Measurements from ENCODE around the gene CHCHD5. TPM values are rescaled to one million over a fixed set of nuclear protein-coding genes. Genes with fewer than 3 reads are reported as not detected.

Gene CHCHD5
- total RNA-seq, 2 experiments from 2014 or later, result 33.5 to 33.6 TPM

- ChIA-PET POLR2A (no interaction called here), CTCF (interaction anchor here (1.0 to 1.4 kb wide), 2 partner anchors 13 to 157 kb away, joined by 3 read pairs; no protein-coding TSS in a partner anchor)
- Mint-ChIP-seq H3K9me3 (no peaks in the 10 kb centered on the region), H3K4me1 (no peaks in the 10 kb centered on the region), H3K27me3 (no peaks in the 10 kb centered on the region), H3K4me3 (no peak overlapping the region), H3K36me3 (ENCODE audit: low read depth) (peaks cover 66% of the 10 kb centered on the region), H3K27ac (no peak overlapping the region)
- no peak for DNase-seq
Measured at GRCh38 chr2:112572005-112572404, 12.4 kb upstream of the CHCHD5 start.

GRCh38 chr2:112577756-112578155, 6.7 kb upstream of the CHCHD5 start:
- no peaks in the 10 kb centered on the region for H3K27me3 Mint-ChIP-seq
- peaks cover 29% of the 10 kb centered on the region for H3K36me3 Mint-ChIP-seq (ENCODE audit: low read depth)
- POLR2A ChIA-PET, result no interaction called here
- H3K4me3 Mint-ChIP-seq, result no peak overlapping the region
- CTCF ChIA-PET, result interaction anchor here (1.2 kb wide), 1 partner anchor 92 kb away, joined by 3 read pairs; no protein-coding TSS in a partner anchor
- no peaks in the 10 kb centered on the region for H3K9me3 Mint-ChIP-seq
- H3K27ac Mint-ChIP-seq, result no peak overlapping the region
- DNase-seq, result no peak
- peaks cover 9% of the 10 kb centered on the region for H3K4me1 Mint-ChIP-seq

GRCh38 chr2:112579241-112579640, 5.2 kb upstream of the CHCHD5 start:
- no peak for DNase-seq
- H3K4me3 Mint-ChIP-seq, result no peak overlapping the region
- ChIA-PET POLR2A (no interaction called here), CTCF (no interaction called here)
- no peak overlapping the region for H3K27ac Mint-ChIP-seq
- peaks cover 23% of the 10 kb centered on the region for H3K4me1 Mint-ChIP-seq
- H3K36me3 Mint-ChIP-seq (ENCODE audit: low read depth), result peaks cover 24% of the 10 kb centered on the region
- no peaks in the 10 kb centered on the region for H3K27me3 Mint-ChIP-seq
- H3K9me3 Mint-ChIP-seq, result peaks cover 2% of the 10 kb centered on the region

GRCh38 chr2:112580084-112580483, 4.3 kb upstream of the CHCHD5 start:
- POLR2A ChIA-PET, result no interaction called here
- H3K4me1 Mint-ChIP-seq, result peaks cover 27% of the 10 kb centered on the region
- H3K27ac Mint-ChIP-seq, result no peak overlapping the region
- no peak overlapping the region for H3K4me3 Mint-ChIP-seq
- no peak for DNase-seq
- peaks cover 20% of the 10 kb centered on the region for H3K36me3 Mint-ChIP-seq (ENCODE audit: low read depth)
- H3K27me3 Mint-ChIP-seq, result no peaks in the 10 kb centered on the region
- CTCF ChIA-PET, result interaction anchor here (0.5 kb wide), 1 partner anchor 43 kb away, joined by 3 read pairs; no protein-coding TSS in a partner anchor
- peaks cover 2% of the 10 kb centered on the region for H3K9me3 Mint-ChIP-seq

- Mint-ChIP-seq H3K36me3 (ENCODE audit: low read depth) (peaks cover 14% of the 10 kb centered on the region), H3K27ac (peak overlapping the region; percentile 74), H3K9me3 (peaks cover 2% of the 10 kb centered on the region), H3K4me1 (peaks cover 40% of the 10 kb centered on the region), H3K4me3 (no peak overlapping the region), H3K27me3 (no peaks in the 10 kb centered on the region)
- peak; percentile 57 for DNase-seq
- ChIA-PET POLR2A (no interaction called here), CTCF (interaction anchor here (0.7 to 1.9 kb wide), 6 partner anchors 8 to 461 kb away, joined by 3 to 5 read pairs (median 4); no protein-coding TSS in a partner anchor)
Measured at GRCh38 chr2:112582314-112582746, 2.1 kb upstream of the CHCHD5 start.

GRCh38 chr2:112583497-112584133, 794 bp upstream of the CHCHD5 start:
- H3K4me1 Mint-ChIP-seq, result peaks cover 40% of the 10 kb centered on the region
- POLR2A ChIA-PET, result no interaction called here
- CTCF ChIA-PET, result interaction anchor here (0.8 to 1.9 kb wide), 11 partner anchors 8 to 462 kb away, joined by 3 to 5 read pairs (median 4); no protein-coding TSS in a partner anchor

GRCh38 chr2:112584891-112585250, 462 bp downstream of the CHCHD5 start:
- Mint-ChIP-seq H3K9me3 (peaks cover 2% of the 10 kb centered on the region), H3K27ac (peak overlapping the region; percentile 99), H3K36me3 (ENCODE audit: low read depth) (peaks cover 19% of the 10 kb centered on the region), H3K4me1 (peaks cover 38% of the 10 kb centered on the region), H3K4me3 (peak overlapping the region; percentile 97), H3K27me3 (no peaks in the 10 kb centered on the region)
- ChIA-PET CTCF (interaction anchor here (0.8 to 2.2 kb wide), 12 partner anchors 9 to 142 kb away, joined by 3 to 10 read pairs (median 4); no protein-coding TSS in a partner anchor), POLR2A (interaction anchor here (0.6 to 0.8 kb wide), 2 partner anchors 11 to 40 kb away, joined by 3 to 5 read pairs; no protein-coding TSS in a partner anchor)
- no peak for DNase-seq

More at GRCh38 chr2:112583497-112584133, 794 bp upstream of the CHCHD5 start:
- Mint-ChIP-seq H3K4me3 (peak overlapping the region; percentile 97), H3K27me3 (no peaks in the 10 kb centered on the region), H3K27ac (peak overlapping the region; percentile 99), H3K9me3 (peaks cover 2% of the 10 kb centered on the region), H3K36me3 (ENCODE audit: low read depth) (peaks cover 16% of the 10 kb centered on the region)
- no peak for DNase-seq

- Mint-ChIP-seq H3K36me3 (ENCODE audit: low read depth) (peaks cover 19% of the 10 kb centered on the region), H3K4me1 (peaks cover 38% of the 10 kb centered on the region), H3K27ac (peak overlapping the region; percentile 99), H3K27me3 (no peaks in the 10 kb centered on the region), H3K9me3 (peaks cover 2% of the 10 kb centered on the region), H3K4me3 (peak overlapping the region; percentile 97)
- CTCF ChIA-PET, result interaction anchor here (0.8 to 2.2 kb wide), 10 partner anchors 8 to 142 kb away, joined by 3 to 10 read pairs (median 4); no protein-coding TSS in a partner anchor
- POLR2A ChIA-PET, result interaction anchor here (0.8 kb wide), 1 partner anchor 39 kb away, joined by 3 read pairs; no protein-coding TSS in a partner anchor
- DNase-seq, result no peak
Measured at GRCh38 chr2:112585400-112585799, 991 bp downstream of the CHCHD5 start.

- peak overlapping the region; percentile 53 for H3K4me3 Mint-ChIP-seq
- ChIA-PET CTCF (interaction anchor here (0.8 to 2.2 kb wide), 9 partner anchors 8 to 141 kb away, joined by 3 to 10 read pairs (median 4); no protein-coding TSS in a partner anchor), POLR2A (no interaction called here)
- peaks cover 2% of the 10 kb centered on the region for H3K9me3 Mint-ChIP-seq
- H3K27me3 Mint-ChIP-seq, result no peaks in the 10 kb centered on the region
- H3K4me1 Mint-ChIP-seq, result peaks cover 38% of the 10 kb centered on the region
- DNase-seq, result no peak
- H3K27ac Mint-ChIP-seq, result peak overlapping the region; percentile 47
- H3K36me3 Mint-ChIP-seq (ENCODE audit: low read depth), result peaks cover 22% of the 10 kb centered on the region
Measured at GRCh38 chr2:112585873-112586464, 1.6 kb downstream of the CHCHD5 start.

GRCh38 chr2:112588611-112589045, 4.2 kb downstream of the CHCHD5 start:
- ChIA-PET POLR2A (no interaction called here), CTCF (interaction anchor here (0.6 to 1.5 kb wide), 2 partner anchors 16 to 372 kb away, joined by 3 to 4 read pairs; no protein-coding TSS in a partner anchor)
- H3K27ac Mint-ChIP-seq, result no peak overlapping the region
- H3K4me3 Mint-ChIP-seq, result no peak overlapping the region
- no peak for DNase-seq
- H3K27me3 Mint-ChIP-seq, result no peaks in the 10 kb centered on the region
- peaks cover under 1% of the 10 kb centered on the region for H3K9me3 Mint-ChIP-seq
- peaks cover 23% of the 10 kb centered on the region for H3K4me1 Mint-ChIP-seq
- H3K36me3 Mint-ChIP-seq (ENCODE audit: low read depth), result peaks cover 24% of the 10 kb centered on the region

GRCh38 chr2:112591413-112591812, 7.0 kb downstream of the CHCHD5 start:
- H3K27ac Mint-ChIP-seq, result no peak overlapping the region
- CTCF ChIA-PET, result interaction anchor here (1.1 to 1.2 kb wide), 2 partner anchors 9 to 135 kb away, joined by 3 to 7 read pairs; no protein-coding TSS in a partner anchor
- H3K27me3 Mint-ChIP-seq, result no peaks in the 10 kb centered on the region
- POLR2A ChIA-PET, result no interaction called here
- no peak for DNase-seq
- peaks cover 21% of the 10 kb centered on the region for H3K36me3 Mint-ChIP-seq (ENCODE audit: low read depth)
- H3K9me3 Mint-ChIP-seq, result no peaks in the 10 kb centered on the region
- no peak overlapping the region for H3K4me3 Mint-ChIP-seq
- H3K4me1 Mint-ChIP-seq, result peaks cover 5% of the 10 kb centered on the region

- DNase-seq, result no peak
- Mint-ChIP-seq H3K9me3 (peaks cover 3% of the 10 kb centered on the region), H3K27me3 (no peaks in the 10 kb centered on the region), H3K36me3 (ENCODE audit: low read depth) (peaks cover 7% of the 10 kb centered on the region), H3K4me1 (no peaks in the 10 kb centered on the region), H3K27ac (no peak overlapping the region), H3K4me3 (no peak overlapping the region)
- ChIA-PET CTCF (interaction anchor here (1.2 kb wide), 1 partner anchor 8 kb away, joined by 5 read pairs; no protein-coding TSS in a partner anchor), POLR2A (interaction anchor here (0.6 kb wide), 1 partner anchor 127 kb away, joined by 3 read pairs; no protein-coding TSS in a partner anchor)
Measured at GRCh38 chr2:112593736-112594135, 9.3 kb downstream of the CHCHD5 start.
